Activated naive CD8-positive, alpha-beta T cell treated with anti-CD3 and anti-CD28 coated beads, Interleukin-2, amount 10 ng/mL, durations not matched to agents 7 days and 5 days (primary cell): ENCODE data around the gene DCAF15. TPM values are rescaled to one million over a fixed set of nuclear protein-coding genes. Genes with fewer than 3 reads are reported as not detected.

Source experiments
- ATAC-seq: fragments of 150-1000 bp; cut with Tn5 transposase; one replicate; pipeline ENCODE4 v1.10.0; 2021; ENCODE audit warnings: low read depth, moderate library complexity
- POLR2A ChIA-PET: fragments of 350-600 bp; sonication (Branson Sonifier 250); formaldehyde crosslinking; loops from one replicate; lab custom pipeline; 2021; ENCODE audit warnings: antibody characterized with exemption; lab: Charles Lee
- DNase-seq: peaks from one replicate; pipeline ENCODE4 v3.0.0; 2021
- H3K27ac Mint-ChIP-seq: one replicate; pipeline ENCODE4 v1.8.0; 2022; ENCODE audit warnings: mild to moderate bottlenecking, mixed read lengths
- H3K27me3 Mint-ChIP-seq: one replicate; pipeline ENCODE4 v1.8.0; 2022; ENCODE audit warnings: mild to moderate bottlenecking, moderate library complexity, mixed read lengths
- H3K36me3 Mint-ChIP-seq: one replicate; pipeline ENCODE4 v1.8.0; 2021; ENCODE audit warnings: mild to moderate bottlenecking, mixed read lengths
- H3K4me1 Mint-ChIP-seq: one replicate; pipeline ENCODE4 v1.8.0; 2021; ENCODE audit warnings: mixed read lengths
- H3K4me3 Mint-ChIP-seq: one replicate; pipeline ENCODE4 v1.8.0; 2022; ENCODE audit warnings: mild to moderate bottlenecking, moderate library complexity, mixed read lengths
- H3K9me3 Mint-ChIP-seq: one replicate; pipeline ENCODE4 v1.8.0; 2021; ENCODE audit warnings: mixed read lengths
- total RNA-seq, 2 experiments: library from RNA; stranded (reverse); gene quantifications; one replicate each; pipeline ENCODE4 v1.2.3, GENCODE V29; 2021

DCAF15 gene
- total RNA-seq, 2 experiments from 2014 or later: 105 to 106 TPM

- Mint-ChIP-seq H3K4me1 (peaks cover 3% of the 10 kb centered on the region), H3K27ac (no peak overlapping the region), H3K36me3 (peaks cover 2% of the 10 kb centered on the region), H3K9me3 (no peaks in the 10 kb centered on the region), H3K4me3 (no peak overlapping the region), H3K27me3 (peaks cover 11% of the 10 kb centered on the region)
- POLR2A ChIA-PET: interaction anchor here (0.6 kb wide), 1 partner anchor 54 kb away, joined by 4 read pairs; no protein-coding TSS in a partner anchor
- ATAC-seq (no peak), DNase-seq (no peak)
Measured at GRCh38 chr19:13935765-13936510, 16.4 kb upstream of the DCAF15 start.

GRCh38 chr19:13937479-13938300 lies 14.6 kb upstream of the DCAF15 start:
- H3K36me3 Mint-ChIP-seq: peaks cover 2% of the 10 kb centered on the region
- peaks cover 11% of the 10 kb centered on the region for H3K27me3 Mint-ChIP-seq
- no peak for ATAC-seq
- peaks cover 3% of the 10 kb centered on the region for H3K4me1 Mint-ChIP-seq
- POLR2A ChIA-PET: interaction anchor here (0.8 kb wide), 1 partner anchor 69 kb away, joined by 3 read pairs; no protein-coding TSS in a partner anchor
- DNase-seq: no peak
- no peak overlapping the region for H3K4me3 Mint-ChIP-seq
- no peak overlapping the region for H3K27ac Mint-ChIP-seq
- H3K9me3 Mint-ChIP-seq: no peaks in the 10 kb centered on the region

GRCh38 chr19:13938301-13939064 lies 13.8 kb upstream of the DCAF15 start, which contains the start of gene PODNL1:
PODNL1 (minus strand) TSS chr19:13938417; CDS start chr19:13938181, 236 bp downstream.
- H3K4me1 Mint-ChIP-seq: peaks cover 2% of the 10 kb centered on the region

GRCh38 chr19:13942023-13942684 lies 10.2 kb upstream of the DCAF15 start:
- no peak for DNase-seq
- Mint-ChIP-seq H3K27ac (no peak overlapping the region), H3K27me3 (peaks cover 11% of the 10 kb centered on the region), H3K4me3 (no peak overlapping the region), H3K9me3 (no peaks in the 10 kb centered on the region), H3K4me1 (no peaks in the 10 kb centered on the region), H3K36me3 (peaks cover 2% of the 10 kb centered on the region)
- POLR2A ChIA-PET: no interaction called here
- peak; percentile 30 for ATAC-seq

More at GRCh38 chr19:13938301-13939064, 13.8 kb upstream of the DCAF15 start, which contains the start of gene PODNL1:
- Mint-ChIP-seq H3K36me3 (peaks cover 2% of the 10 kb centered on the region), H3K4me3 (no peak within 1 kb of the TSS), H3K27ac (no peak within 1 kb of the TSS), H3K27me3 (peaks cover 11% of the 10 kb centered on the region), H3K9me3 (no peaks in the 10 kb centered on the region)
- ATAC-seq (no peak), DNase-seq (no peak)
- POLR2A ChIA-PET: interaction anchor here (0.8 kb wide), 1 partner anchor 68 kb away, joined by 3 read pairs; no protein-coding TSS in a partner anchor

GRCh38 chr19:13946414-13946813 lies 5.9 kb upstream of the DCAF15 start:
- ATAC-seq (no peak), DNase-seq (no peak)
- H3K4me3 Mint-ChIP-seq: no peak overlapping the region

GRCh38 chr19:13951043-13951442 lies 1.3 kb upstream of the DCAF15 start:
- no peaks in the 10 kb centered on the region for H3K27me3 Mint-ChIP-seq
- H3K4me1 Mint-ChIP-seq: peaks cover 12% of the 10 kb centered on the region
- no peak overlapping the region for H3K4me3 Mint-ChIP-seq
- DNase-seq (no peak), ATAC-seq (no peak)
- no peak overlapping the region for H3K27ac Mint-ChIP-seq
- peaks cover 2% of the 10 kb centered on the region for H3K36me3 Mint-ChIP-seq
- H3K9me3 Mint-ChIP-seq: no peaks in the 10 kb centered on the region
- POLR2A ChIA-PET: interaction anchor here (0.8 to 2.6 kb wide), 5 partner anchors 10 to 80 kb away, joined by 3 to 30 read pairs (median 7); partner anchors contain the start of genes BRME1, CC2D1A, IL27RA and RFX1

More at GRCh38 chr19:13946414-13946813, 5.9 kb upstream of the DCAF15 start:
- Mint-ChIP-seq H3K27me3 (no peaks in the 10 kb centered on the region), H3K9me3 (no peaks in the 10 kb centered on the region), H3K4me1 (no peaks in the 10 kb centered on the region), H3K36me3 (no peaks in the 10 kb centered on the region), H3K27ac (no peak overlapping the region)
- POLR2A ChIA-PET: no interaction called here

GRCh38 chr19:13951799-13952153 lies 533 bp upstream of the DCAF15 start:
- DNase-seq: no peak
- no peaks in the 10 kb centered on the region for H3K9me3 Mint-ChIP-seq
- ATAC-seq: peak; percentile 7
- peaks cover 2% of the 10 kb centered on the region for H3K36me3 Mint-ChIP-seq
- peak overlapping the region; percentile 99 for H3K4me3 Mint-ChIP-seq
- H3K4me1 Mint-ChIP-seq: peaks cover 12% of the 10 kb centered on the region
- POLR2A ChIA-PET: interaction anchor here (0.6 to 3.1 kb wide), 14 partner anchors 10 to 122 kb away, joined by 3 to 30 read pairs (median 5); partner anchors contain the start of genes BRME1, CC2D1A, IL27RA and RFX1
- peak overlapping the region; percentile 93 for H3K27ac Mint-ChIP-seq
- H3K27me3 Mint-ChIP-seq: no peaks in the 10 kb centered on the region

- H3K27ac Mint-ChIP-seq: peak overlapping the region; percentile 80
- no peaks in the 10 kb centered on the region for H3K27me3 Mint-ChIP-seq
- peak overlapping the region; percentile 99 for H3K4me3 Mint-ChIP-seq
- H3K4me1 Mint-ChIP-seq: peaks cover 14% of the 10 kb centered on the region
- POLR2A ChIA-PET: interaction anchor here (0.5 to 3.1 kb wide), 20 partner anchors 9 to 179 kb away, joined by 3 to 30 read pairs (median 4); partner anchors contain the start of genes BRME1, CC2D1A, IL27RA and MISP3
- H3K36me3 Mint-ChIP-seq: peaks cover 4% of the 10 kb centered on the region
- ATAC-seq: no peak
- H3K9me3 Mint-ChIP-seq: no peaks in the 10 kb centered on the region
- no peak for DNase-seq
Measured at GRCh38 chr19:13952931-13953531, 722 bp downstream of the DCAF15 start.

- ATAC-seq: no peak
- no peak for DNase-seq
- POLR2A ChIA-PET: interaction anchor here (0.7 to 3.1 kb wide), 3 partner anchors 24 to 1138 kb away, joined by 3 to 23 read pairs (median 7); no protein-coding TSS in a partner anchor
- Mint-ChIP-seq H3K9me3 (no peaks in the 10 kb centered on the region), H3K27ac (no peak overlapping the region), H3K27me3 (no peaks in the 10 kb centered on the region), H3K36me3 (peaks cover 4% of the 10 kb centered on the region), H3K4me3 (peak overlapping the region; percentile 99), H3K4me1 (peaks cover 14% of the 10 kb centered on the region)
Measured at GRCh38 chr19:13954185-13954584, 1.9 kb downstream of the DCAF15 start.

GRCh38 chr19:13955662-13956364 lies 3.5 kb downstream of the DCAF15 start:
- Mint-ChIP-seq H3K36me3 (peaks cover 4% of the 10 kb centered on the region), H3K9me3 (no peaks in the 10 kb centered on the region), H3K27me3 (no peaks in the 10 kb centered on the region), H3K4me1 (peaks cover 14% of the 10 kb centered on the region), H3K27ac (no peak overlapping the region), H3K4me3 (no peak overlapping the region)
- DNase-seq (no peak), ATAC-seq (no peak)
- POLR2A ChIA-PET: interaction anchor here (0.8 to 1.3 kb wide), 3 partner anchors 49 to 76 kb away, joined by 3 to 5 read pairs (median 5); partner anchors contain the start of genes IL27RA and RFX1

GRCh38 chr19:13956365-13956744 lies 4.0 kb downstream of the DCAF15 start:
- Mint-ChIP-seq H3K36me3 (peaks cover 4% of the 10 kb centered on the region), H3K27me3 (no peaks in the 10 kb centered on the region), H3K4me1 (peaks cover 14% of the 10 kb centered on the region), H3K4me3 (no peak overlapping the region), H3K27ac (no peak overlapping the region), H3K9me3 (no peaks in the 10 kb centered on the region)
- no peak for DNase-seq
- ATAC-seq: no peak
- POLR2A ChIA-PET: interaction anchor here (0.8 to 1.3 kb wide), 4 partner anchors 29 to 76 kb away, joined by 3 to 5 read pairs (median 4); partner anchors contain the start of genes IL27RA and RFX1
